ENCODE measurements around the gene FGGY.

Gene FGGY

GRCh38 chr1:59755069-59755685 lies 458.3 kb downstream of the FGGY start:
- no peak for DNase-seq

- DNase-seq: no peak
Measured at GRCh38 chr1:59757197-59757747, 460.4 kb downstream of the FGGY start.

- peak; percentile 75 for DNase-seq
Measured at GRCh38 chr1:59759156-59759925, 462.4 kb downstream of the FGGY start.

GRCh38 chr1:59761443-59761842 lies 464.5 kb downstream of the FGGY start:
- DNase-seq: no peak

- no peak for DNase-seq
Measured at GRCh38 chr1:59763418-59763817, 466.5 kb downstream of the FGGY start.

GRCh38 chr1:59765011-59765730 lies 468.3 kb downstream of the FGGY start:
- no peak for DNase-seq

GRCh38 chr1:59766227-59766855 lies 469.4 kb downstream of the FGGY start:
- no peak for DNase-seq

- no peak for DNase-seq
Measured at GRCh38 chr1:59767119-59767518, 470.2 kb downstream of the FGGY start.

GRCh38 chr1:59768792-59769735 lies 472.2 kb downstream of the FGGY start:
- no peak for DNase-seq

- no peak for DNase-seq
Measured at GRCh38 chr1:59769736-59770095, 472.8 kb downstream of the FGGY start.

GRCh38 chr1:59771361-59771760 lies 474.5 kb downstream of the FGGY start:
- DNase-seq: no peak

GRCh38 chr1:59775480-59775879 lies 478.6 kb downstream of the FGGY start:
- no peak for DNase-seq

GRCh38 chr1:59776960-59777852 lies 480.3 kb downstream of the FGGY start:
- no peak for DNase-seq

GRCh38 chr1:59779949-59780348 lies 483.1 kb downstream of the FGGY start:
- no peak for DNase-seq

GRCh38 chr1:59788825-59789224 lies 491.9 kb downstream of the FGGY start:
- DNase-seq: no peak

- no peak for DNase-seq
Measured at GRCh38 chr1:59798600-59798999, 501.7 kb downstream of the FGGY start.

- DNase-seq: no peak
Measured at GRCh38 chr1:59803458-59804038, 506.7 kb downstream of the FGGY start.

GRCh38 chr1:59804301-59804700 lies 507.4 kb downstream of the FGGY start:
- DNase-seq: no peak

- DNase-seq: no peak
Measured at GRCh38 chr1:59805554-59805953, 508.7 kb downstream of the FGGY start.

Data from CD4-positive, alpha-beta T cell treated with Interleukin-17A for 1 hour (primary cell).